Thymus (tissue), 14 donors: ENCODE results near the gene MED12L. TPM values are rescaled to one million over a fixed set of nuclear protein-coding genes. Genes with fewer than 3 reads are reported as not detected.

ENCODE experiments used
- DNase-seq, 9 donors: peaks; one replicate each; pipeline ENCODE4 v3.0.0-alpha.2; 2013; ENCODE audit warnings: low spot score in 9 of 9, low read depth in 6 of 9, missing footprints in 1 of 9
- H3K27ac ChIP-seq, 2 donors: one replicate each; pipeline ENCODE4 v1.5.1; 2013; ENCODE audit warnings: control low read depth in 1 of 2, low read depth in 1 of 2, low read length in 1 of 2, mild to moderate bottlenecking in 1 of 2, moderate library complexity in 1 of 2
- H3K27me3 ChIP-seq, 2 donors: one replicate each; pipeline ENCODE4 v1.5.1; 2013; ENCODE audit warnings: low read length in 1 of 2; ENCODE audit not compliant: control insufficient read depth in 2 of 2, insufficient read depth in 1 of 2
- H3K36me3 ChIP-seq, 2 donors: one replicate each; pipeline ENCODE4 v1.5.1; 2013; ENCODE audit warnings: low read length in 1 of 2, mild to moderate bottlenecking in 1 of 2, moderate library complexity in 1 of 2; ENCODE audit not compliant: control insufficient read depth in 2 of 2, insufficient read depth in 2 of 2
- H3K4me1 ChIP-seq, 2 donors: one replicate each; pipeline ENCODE4 v1.5.1; 2013; ENCODE audit warnings: low read length in 2 of 2; ENCODE audit not compliant: control insufficient read depth in 2 of 2, insufficient read depth in 2 of 2
- H3K4me3 ChIP-seq, 2 donors: one replicate each; pipeline ENCODE4 v1.5.1; 2013; ENCODE audit warnings: low read length in 2 of 2, control low read depth in 1 of 2, mild to moderate bottlenecking in 1 of 2
- H3K9me3 ChIP-seq, 2 donors: one replicate each; pipeline ENCODE4 v1.5.1; 2013; ENCODE audit warnings: low read length in 1 of 2, mild to moderate bottlenecking in 1 of 2; ENCODE audit not compliant: control insufficient read depth in 2 of 2, insufficient read depth in 1 of 2
- WGBS: extraction: QIAGEN DNeasy Blood & Tissue Kit; methylation state at CpG from one replicate; pipeline ENCODE4 v1.1.7; 2013; 5-methylcytosine and 5-hydroxymethylcytosine counted together
- long read RNA-seq, 10 donors: transcript quantifications; one replicate each; lab custom pipeline, GENCODE V29; 2026
- polyA plus RNA-seq: library from polyadenylated mRNA; stranded (reverse); fragments of 200-250 nt; gene quantifications from one replicate; pipeline ENCODE4 v1.2.3, GENCODE V29; 2013
- total RNA-seq: library from RNA; stranded (reverse); fragments of 120-200 nt; gene quantifications from one replicate; pipeline ENCODE4 v1.2.4, GENCODE V29; 2013
- donor health status: healthy.

The MED12L gene
- total RNA-seq (1.7 TPM), polyA plus RNA-seq (0.30 TPM)
- long read RNA-seq, donor 1 = 0 reads
- long read RNA-seq, donor 2, partial matches to known transcripts = 6 of 6 reads
- long read RNA-seq, donor 2, other reads (novel, unspliced or antisense) = 0 of 6 reads
- long read RNA-seq, donor 3 = 0 reads
- long read RNA-seq, donor 4 = 0 reads
- long read RNA-seq, donor 5, partial matches to known transcripts = 40 of 66 reads
- long read RNA-seq, donor 5, other reads (novel, unspliced or antisense) = 26 of 66 reads
- long read RNA-seq, donor 6 = 0 reads
- long read RNA-seq, donor 7, partial matches to known transcripts = 0 of 11 reads
- long read RNA-seq, donor 7, other reads (novel, unspliced or antisense) = 11 of 11 reads
- long read RNA-seq, donor 8 = 0 reads
- long read RNA-seq, donor 9 = 0 reads
- long read RNA-seq, donor 10, partial matches to known transcripts = 0 of 11 reads
- long read RNA-seq, donor 10, other reads (novel, unspliced or antisense) = 11 of 11 reads

- H3K4me3 ChIP-seq = peak within 1 kb of the TSS; percentile 57 to 78
- H3K27ac ChIP-seq = peak within 1 kb of the TSS in 1 of 2 donors; percentile 33
- no peaks in the 10 kb centered on the region for H3K36me3 ChIP-seq
- peaks cover 5 to 12% of the 10 kb centered on the region in 2 donors for H3K4me1 ChIP-seq
- WGBS = under 1% methylated on average over 84 of the region's 84 CpGs
- peak in 8 of 9 donors; percentile 31 to 82 (median 62) for DNase-seq
- H3K27me3 ChIP-seq = peaks cover 3 to 43% of the 10 kb centered on the region in 2 donors
- H3K9me3 ChIP-seq = no peaks in the 10 kb centered on the region
Measured at GRCh38 chr3:151085227-151085888, at the start of gene MED12L. TSS of gene MED12L (plus strand) at chr3:151085664. CDS start at chr3:151086927, 1,263 bp downstream.

- no peaks in the 10 kb centered on the region for H3K9me3 ChIP-seq
- H3K27me3 ChIP-seq = no peaks in the 10 kb centered on the region
- H3K36me3 ChIP-seq = no peaks in the 10 kb centered on the region
- 81% methylated on average over 4 of the region's 4 CpGs for WGBS
- no peak for DNase-seq
- H3K4me3 ChIP-seq = no peak overlapping the region
- no peak overlapping the region for H3K27ac ChIP-seq
- H3K4me1 ChIP-seq = no peaks in the 10 kb centered on the region
Measured at GRCh38 chr3:151037746-151038477, 47.6 kb upstream of the MED12L start.

GRCh38 chr3:151044706-151045105, 40.8 kb upstream of the MED12L start:
- H3K27me3 ChIP-seq = no peaks in the 10 kb centered on the region
- H3K4me3 ChIP-seq = no peak overlapping the region
- no peaks in the 10 kb centered on the region for H3K4me1 ChIP-seq
- no peak for DNase-seq
- no peak overlapping the region for H3K27ac ChIP-seq
- 94% methylated on average over 1 of the region's 1 CpG for WGBS
- H3K36me3 ChIP-seq = no peaks in the 10 kb centered on the region
- H3K9me3 ChIP-seq = no peaks in the 10 kb centered on the region

- Histone ChIP-seq H3K27me3 (no peaks in the 10 kb centered on the region), H3K4me1 (no peaks in the 10 kb centered on the region), H3K9me3 (no peaks in the 10 kb centered on the region), H3K4me3 (no peak overlapping the region), H3K27ac (no peak overlapping the region), H3K36me3 (no peaks in the 10 kb centered on the region)
- DNase-seq = peak in 1 of 9 donors; percentile 13
Measured at GRCh38 chr3:151047636-151048035, 37.8 kb upstream of the MED12L start.

GRCh38 chr3:151051533-151051932, 33.9 kb upstream of the MED12L start:
- H3K36me3 ChIP-seq = no peaks in the 10 kb centered on the region
- no peaks in the 10 kb centered on the region for H3K9me3 ChIP-seq
- DNase-seq = no peak
- 98% methylated on average over 1 of the region's 1 CpG for WGBS
- H3K4me1 ChIP-seq = no peaks in the 10 kb centered on the region
- no peak overlapping the region for H3K4me3 ChIP-seq
- no peaks in the 10 kb centered on the region for H3K27me3 ChIP-seq
- H3K27ac ChIP-seq = no peak overlapping the region

GRCh38 chr3:151052346-151052745, 33.1 kb upstream of the MED12L start:
- Histone ChIP-seq H3K4me1 (no peaks in the 10 kb centered on the region), H3K4me3 (no peak overlapping the region), H3K36me3 (no peaks in the 10 kb centered on the region), H3K27ac (no peak overlapping the region), H3K9me3 (no peaks in the 10 kb centered on the region), H3K27me3 (no peaks in the 10 kb centered on the region)
- 84% methylated on average over 4 of the region's 4 CpGs for WGBS
- no peak for DNase-seq

- H3K27ac ChIP-seq = no peak overlapping the region
- H3K27me3 ChIP-seq = no peaks in the 10 kb centered on the region
- H3K4me3 ChIP-seq = no peak overlapping the region
- H3K9me3 ChIP-seq = no peaks in the 10 kb centered on the region
- no peaks in the 10 kb centered on the region for H3K36me3 ChIP-seq
- no peaks in the 10 kb centered on the region for H3K4me1 ChIP-seq
- DNase-seq = no peak
- WGBS = 98% methylated on average over 3 of the region's 3 CpGs
Measured at GRCh38 chr3:151052756-151053155, 32.7 kb upstream of the MED12L start.

GRCh38 chr3:151058740-151059139, 26.7 kb upstream of the MED12L start:
- no peak overlapping the region for H3K4me3 ChIP-seq
- DNase-seq = no peak
- no peak overlapping the region for H3K27ac ChIP-seq
- H3K4me1 ChIP-seq = no peaks in the 10 kb centered on the region
- 88% methylated on average over 7 of the region's 7 CpGs for WGBS
- no peaks in the 10 kb centered on the region for H3K9me3 ChIP-seq
- H3K27me3 ChIP-seq = no peaks in the 10 kb centered on the region
- H3K36me3 ChIP-seq = no peaks in the 10 kb centered on the region

GRCh38 chr3:151062611-151063010, 22.9 kb upstream of the MED12L start:
- no peaks in the 10 kb centered on the region for H3K4me1 ChIP-seq
- no peaks in the 10 kb centered on the region for H3K9me3 ChIP-seq
- no peak overlapping the region for H3K27ac ChIP-seq
- DNase-seq = no peak
- H3K36me3 ChIP-seq = no peaks in the 10 kb centered on the region
- H3K4me3 ChIP-seq = no peak overlapping the region
- 67% methylated on average over 1 of the region's 1 CpG for WGBS
- H3K27me3 ChIP-seq = no peaks in the 10 kb centered on the region
